WTC11 (cell line): ENCODE data around the gene ANKMY1. TPM values are rescaled to one million over a fixed set of nuclear protein-coding genes. Genes with fewer than 3 reads are reported as not detected.

Source experiments
- ATAC-seq: fragments of 200-7000 bp; cut with Tn5 transposase; 2 replicates; pipeline ENCODE4 v1.10.0; 2021; ENCODE audit warnings: mild to moderate bottlenecking, moderate library complexity
- CTCF ChIA-PET: fragments of 300-600 bp; sonication (Branson Sonifier 250); formaldehyde crosslinking; loops from one replicate; lab custom pipeline; 2021; ENCODE audit warnings: antibody characterized with exemption; lab: Charles Lee
- POLR2A ChIA-PET: fragments of 350-600 bp; sonication (Branson Sonifier 250); formaldehyde crosslinking; loops from one replicate; lab custom pipeline; 2021; ENCODE audit warnings: antibody characterized with exemption; lab: Charles Lee
- DNase-seq: peaks from one replicate; pipeline ENCODE4 v3.0.0; 2021; ENCODE audit warnings: low spot score
- H3K27ac Mint-ChIP-seq: 2 replicates; pipeline ENCODE4 v1.8.0; 2021; ENCODE audit warnings: mixed read lengths
- H3K27me3 Mint-ChIP-seq: 2 replicates; pipeline ENCODE4 v1.8.0; 2021; ENCODE audit warnings: low read depth, mild to moderate bottlenecking, moderate library complexity, mixed read lengths
- H3K36me3 Mint-ChIP-seq: 2 replicates; pipeline ENCODE4 v1.8.0; 2021; ENCODE audit warnings: mixed read lengths
- H3K4me1 Mint-ChIP-seq: 2 replicates; pipeline ENCODE4 v1.8.0; 2022; ENCODE audit warnings: mixed read lengths
- H3K4me3 Mint-ChIP-seq: 2 replicates; pipeline ENCODE4 v1.8.0; 2021; ENCODE audit warnings: mild to moderate bottlenecking, moderate library complexity, mixed read lengths
- H3K9me3 Mint-ChIP-seq: 2 replicates; pipeline ENCODE4 v1.8.0; 2021; ENCODE audit warnings: mixed read lengths
- CREB1 ChIP-seq: sonication (generic); formaldehyde crosslinking; IDR thresholded peaks from 2 replicates; pipeline ENCODE4 v1.8.0; 2023; ENCODE audit warnings: mild to moderate bottlenecking, missing genetic modification reagents
- EMX1 ChIP-seq: fragments of 250-450 bp; sonication (Bioruptor Pico); IDR thresholded peaks from 2 replicates; pipeline ENCODE4 v1.8.0; 2021; ENCODE audit warnings: mild to moderate bottlenecking
- ETV6 ChIP-seq: sonication (generic); formaldehyde crosslinking; IDR thresholded peaks from 2 replicates; pipeline ENCODE4 v1.8.1; 2022; ENCODE audit warnings: mild to moderate bottlenecking, missing genetic modification reagents
- GRHL2 ChIP-seq: fragments of 250-450 bp; sonication (Bioruptor Pico); IDR thresholded peaks from 2 replicates; pipeline ENCODE4 v1.8.0; 2022; ENCODE audit warnings: mild to moderate bottlenecking, moderate library complexity; ENCODE audit not compliant: insufficient replicate concordance, severe bottlenecking
- JUN ChIP-seq: sonication (generic); formaldehyde crosslinking; IDR thresholded peaks from 2 replicates; pipeline ENCODE4 v1.8.0; 2023; ENCODE audit warnings: mild to moderate bottlenecking, missing genetic modification reagents
- MYBL2 ChIP-seq: sonication (generic); formaldehyde crosslinking; IDR thresholded peaks from 2 replicates; pipeline ENCODE4 v1.8.1; 2023; ENCODE audit warnings: mild to moderate bottlenecking, moderate library complexity, missing genetic modification reagents
- NFE2L1 ChIP-seq: sonication (generic); formaldehyde crosslinking; IDR thresholded peaks from 2 replicates; pipeline ENCODE4 v1.8.1; 2023; ENCODE audit warnings: missing genetic modification reagents
- NR1H2 ChIP-seq: sonication (generic); formaldehyde crosslinking; IDR thresholded peaks from 2 replicates; pipeline ENCODE4 v1.9.0; 2021; ENCODE audit warnings: mild to moderate bottlenecking, moderate library complexity, missing genetic modification reagents
- OVOL2 ChIP-seq: fragments of 250-450 bp; sonication (Bioruptor Pico); IDR thresholded peaks from 2 replicates; pipeline ENCODE4 v1.9.0; 2021; ENCODE audit warnings: mild to moderate bottlenecking, borderline replicate concordance
- PRRX2 ChIP-seq: fragments of 250-450 bp; sonication (Bioruptor Pico); IDR thresholded peaks from 2 replicates; pipeline ENCODE4 v1.8.0; 2021; ENCODE audit warnings: mild to moderate bottlenecking
- SMAD3 ChIP-seq: sonication (generic); formaldehyde crosslinking; IDR thresholded peaks from 2 replicates; pipeline ENCODE4 v1.8.0; 2022; ENCODE audit warnings: missing genetic modification reagents, mild to moderate bottlenecking, borderline replicate concordance
- ZNF121 ChIP-seq: sonication (generic); formaldehyde crosslinking; IDR thresholded peaks from 2 replicates; pipeline ENCODE4 v1.8.0; 2023; ENCODE audit warnings: missing genetic modification reagents
- ZNF232 ChIP-seq: sonication (generic); formaldehyde crosslinking; IDR thresholded peaks from 2 replicates; pipeline ENCODE4 v1.8.0; 2022; ENCODE audit warnings: mild to moderate bottlenecking, missing genetic modification reagents
- ZNF317 ChIP-seq: sonication (generic); formaldehyde crosslinking; IDR thresholded peaks from 2 replicates; pipeline ENCODE4 v1.8.1; 2023; ENCODE audit warnings: low read depth, mild to moderate bottlenecking, moderate library complexity, missing genetic modification reagents, borderline replicate concordance
- ZNF416 ChIP-seq: fragments of 250-450 bp; sonication (Bioruptor Pico); IDR thresholded peaks from 2 replicates; pipeline ENCODE4 v1.9.0; 2021; ENCODE audit warnings: mild to moderate bottlenecking, inconsistent platforms
- total RNA-seq: library from RNA; stranded (reverse); gene quantifications from 3 replicates; pipeline ENCODE4 v1.2.3, GENCODE V29; 2021
- TF ChIP-seq, protein P1 (sequence below): sonication (generic); formaldehyde crosslinking; IDR thresholded peaks from 2 replicates; pipeline ENCODE4 v1.8.1; 2023; ENCODE audit warnings: mild to moderate bottlenecking, missing genetic modification reagents, moderate library complexity
- TF ChIP-seq, protein P2 (sequence below): sonication (generic); formaldehyde crosslinking; IDR thresholded peaks from 2 replicates; pipeline ENCODE4 v1.8.0; 2022; ENCODE audit warnings: mild to moderate bottlenecking, missing genetic modification reagents
- TF ChIP-seq, protein P3 (sequence below): sonication (generic); formaldehyde crosslinking; IDR thresholded peaks from 2 replicates; pipeline ENCODE4 v1.8.1; 2022; ENCODE audit warnings: mild to moderate bottlenecking, moderate library complexity, missing genetic modification reagents
- TF ChIP-seq, protein P4 (sequence below): sonication (generic); formaldehyde crosslinking; IDR thresholded peaks from 2 replicates; pipeline ENCODE4 v1.8.1; 2022; ENCODE audit warnings: low read depth, missing genetic modification reagents, borderline replicate concordance
- TF ChIP-seq, protein P5 (sequence below): fragments of 250-450 bp; sonication (Bioruptor Pico); IDR thresholded peaks from 2 replicates; pipeline ENCODE4 v1.9.0; 2021; ENCODE audit warnings: mild to moderate bottlenecking

ANKMY1 gene
- total RNA-seq, 1 experiment from 2014 or later: 4.6 TPM

DNA sequence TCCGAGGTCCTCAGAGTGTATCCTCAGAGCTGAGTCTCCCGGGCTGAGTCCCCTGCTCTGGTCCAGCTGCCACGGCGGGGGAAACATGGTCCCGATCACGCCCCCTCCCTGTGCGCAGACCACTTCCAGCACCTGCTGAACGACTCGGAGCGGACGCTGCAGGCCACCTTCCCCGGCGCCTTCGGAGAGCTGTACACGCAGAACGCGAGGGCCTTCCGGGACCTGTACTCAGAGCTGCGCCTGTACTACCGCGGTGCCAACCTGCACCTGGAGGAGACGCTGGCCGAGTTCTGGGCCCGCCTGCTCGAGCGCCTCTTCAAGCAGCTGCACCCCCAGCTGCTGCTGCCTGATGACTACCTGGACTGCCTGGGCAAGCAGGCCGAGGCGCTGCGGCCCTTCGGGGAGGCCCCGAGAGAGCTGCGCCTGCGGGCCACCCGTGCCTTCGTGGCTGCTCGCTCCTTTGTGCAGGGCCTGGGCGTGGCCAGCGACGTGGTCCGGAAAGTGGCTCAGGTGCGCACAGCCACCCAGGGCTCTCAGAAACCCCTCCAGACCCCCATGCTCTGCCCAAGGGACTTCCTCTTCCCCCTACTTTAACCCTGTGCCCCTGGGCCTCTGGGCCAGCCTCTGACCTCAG lies 95.6 kb downstream of the ANKMY1 start:
- ATAC-seq (no peak), DNase-seq (peak; percentile 7)
- no peak overlapping the region for H3K27ac Mint-ChIP-seq
- no peaks in the 10 kb centered on the region for H3K9me3 Mint-ChIP-seq
- peaks cover 8% of the 10 kb centered on the region for H3K4me1 Mint-ChIP-seq
- no peaks in the 10 kb centered on the region for H3K27me3 Mint-ChIP-seq
- CTCF ChIA-PET: no interaction called here
- POLR2A ChIA-PET: no interaction called here
- H3K4me3 Mint-ChIP-seq: no peak overlapping the region
- peaks cover 7% of the 10 kb centered on the region; the same call in 1 of the 2 replicates for H3K36me3 Mint-ChIP-seq
- TF ChIP-seq NR1H2 (CRISPR knock-in tag) (no peak), NFE2L1 (CRISPR knock-in tag) (no peak), GRHL2 (no peak), ZNF232 (no peak), ZNF121 (CRISPR knock-in tag) (no peak)
- TF ChIP-seq, protein P1, sequence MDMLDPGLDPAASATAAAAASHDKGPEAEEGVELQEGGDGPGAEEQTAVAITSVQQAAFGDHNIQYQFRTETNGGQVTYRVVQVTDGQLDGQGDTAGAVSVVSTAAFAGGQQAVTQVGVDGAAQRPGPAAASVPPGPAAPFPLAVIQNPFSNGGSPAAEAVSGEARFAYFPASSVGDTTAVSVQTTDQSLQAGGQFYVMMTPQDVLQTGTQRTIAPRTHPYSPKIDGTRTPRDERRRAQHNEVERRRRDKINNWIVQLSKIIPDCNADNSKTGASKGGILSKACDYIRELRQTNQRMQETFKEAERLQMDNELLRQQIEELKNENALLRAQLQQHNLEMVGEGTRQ: no peak
- TF ChIP-seq, protein P2, sequence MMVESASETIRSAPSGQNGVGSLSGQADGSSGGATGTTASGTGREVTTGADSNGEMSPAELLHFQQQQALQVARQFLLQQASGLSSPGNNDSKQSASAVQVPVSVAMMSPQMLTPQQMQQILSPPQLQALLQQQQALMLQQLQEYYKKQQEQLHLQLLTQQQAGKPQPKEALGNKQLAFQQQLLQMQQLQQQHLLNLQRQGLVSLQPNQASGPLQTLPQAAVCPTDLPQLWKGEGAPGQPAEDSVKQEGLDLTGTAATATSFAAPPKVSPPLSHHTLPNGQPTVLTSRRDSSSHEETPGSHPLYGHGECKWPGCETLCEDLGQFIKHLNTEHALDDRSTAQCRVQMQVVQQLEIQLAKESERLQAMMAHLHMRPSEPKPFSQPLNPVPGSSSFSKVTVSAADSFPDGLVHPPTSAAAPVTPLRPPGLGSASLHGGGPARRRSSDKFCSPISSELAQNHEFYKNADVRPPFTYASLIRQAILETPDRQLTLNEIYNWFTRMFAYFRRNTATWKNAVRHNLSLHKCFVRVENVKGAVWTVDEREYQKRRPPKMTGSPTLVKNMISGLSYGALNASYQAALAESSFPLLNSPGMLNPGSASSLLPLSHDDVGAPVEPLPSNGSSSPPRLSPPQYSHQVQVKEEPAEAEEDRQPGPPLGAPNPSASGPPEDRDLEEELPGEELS (CRISPR knock-in tag): no peak
- TF ChIP-seq, protein P3, sequence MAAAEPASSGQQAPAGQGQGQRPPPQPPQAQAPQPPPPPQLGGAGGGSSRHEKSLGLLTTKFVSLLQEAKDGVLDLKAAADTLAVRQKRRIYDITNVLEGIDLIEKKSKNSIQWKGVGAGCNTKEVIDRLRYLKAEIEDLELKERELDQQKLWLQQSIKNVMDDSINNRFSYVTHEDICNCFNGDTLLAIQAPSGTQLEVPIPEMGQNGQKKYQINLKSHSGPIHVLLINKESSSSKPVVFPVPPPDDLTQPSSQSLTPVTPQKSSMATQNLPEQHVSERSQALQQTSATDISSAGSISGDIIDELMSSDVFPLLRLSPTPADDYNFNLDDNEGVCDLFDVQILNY (CRISPR knock-in tag): no peak
- TF ChIP-seq, all 79 proteins: peak for 0

DNA sequence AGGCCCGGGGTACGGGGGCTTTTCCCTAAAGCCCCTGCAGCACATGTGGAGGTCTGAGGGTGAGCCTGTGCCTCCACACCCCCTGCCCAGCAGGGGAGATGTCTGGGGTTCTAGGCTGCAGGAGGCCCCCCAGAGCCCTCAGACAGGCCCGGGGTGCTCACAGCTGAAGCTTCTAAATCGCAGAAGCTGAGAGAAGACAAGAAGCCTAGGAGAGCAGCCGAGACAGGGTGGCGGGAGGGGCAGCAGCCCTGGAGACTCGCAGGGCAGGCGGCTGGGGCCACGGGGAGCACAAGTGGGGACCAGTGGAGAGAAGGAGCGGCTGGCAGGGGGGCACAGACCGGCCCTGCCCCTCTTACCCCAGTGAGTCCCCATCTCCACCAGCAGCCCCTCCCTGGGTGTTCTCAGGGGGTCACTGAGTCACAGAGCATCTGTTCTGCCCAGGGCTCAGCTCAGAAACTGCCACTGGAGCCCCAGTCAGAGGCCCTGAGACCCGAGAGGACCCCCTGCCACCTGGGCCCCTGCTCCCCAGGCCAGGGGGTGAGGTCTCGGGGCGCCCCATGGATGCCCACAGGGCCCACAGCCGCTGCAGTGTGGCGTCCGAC lies 96.2 kb downstream of the ANKMY1 start:
- CTCF ChIA-PET: interaction anchor here (1.1 to 1.4 kb wide), 4 partner anchors 16 to 205 kb away, joined by 3 to 4 read pairs (median 3); no protein-coding TSS in a partner anchor
- Mint-ChIP-seq H3K36me3 (peaks cover 7% of the 10 kb centered on the region; the same call in 1 of the 2 replicates), H3K9me3 (no peaks in the 10 kb centered on the region), H3K27me3 (peaks cover 6% of the 10 kb centered on the region; the same call in 1 of the 2 replicates)
- TF ChIP-seq ZNF317 (CRISPR knock-in tag) (no peak), JUN (CRISPR knock-in tag) (no peak)
- TF ChIP-seq, all 79 proteins: peak for 0
- Mint-ChIP-seq H3K4me3 (no peak overlapping the region), H3K27ac (no peak overlapping the region), H3K4me1 (peaks cover 14% of the 10 kb centered on the region)
- POLR2A ChIA-PET: no interaction called here
- DNase-seq: peak; percentile 4
- ATAC-seq: no peak

DNA sequence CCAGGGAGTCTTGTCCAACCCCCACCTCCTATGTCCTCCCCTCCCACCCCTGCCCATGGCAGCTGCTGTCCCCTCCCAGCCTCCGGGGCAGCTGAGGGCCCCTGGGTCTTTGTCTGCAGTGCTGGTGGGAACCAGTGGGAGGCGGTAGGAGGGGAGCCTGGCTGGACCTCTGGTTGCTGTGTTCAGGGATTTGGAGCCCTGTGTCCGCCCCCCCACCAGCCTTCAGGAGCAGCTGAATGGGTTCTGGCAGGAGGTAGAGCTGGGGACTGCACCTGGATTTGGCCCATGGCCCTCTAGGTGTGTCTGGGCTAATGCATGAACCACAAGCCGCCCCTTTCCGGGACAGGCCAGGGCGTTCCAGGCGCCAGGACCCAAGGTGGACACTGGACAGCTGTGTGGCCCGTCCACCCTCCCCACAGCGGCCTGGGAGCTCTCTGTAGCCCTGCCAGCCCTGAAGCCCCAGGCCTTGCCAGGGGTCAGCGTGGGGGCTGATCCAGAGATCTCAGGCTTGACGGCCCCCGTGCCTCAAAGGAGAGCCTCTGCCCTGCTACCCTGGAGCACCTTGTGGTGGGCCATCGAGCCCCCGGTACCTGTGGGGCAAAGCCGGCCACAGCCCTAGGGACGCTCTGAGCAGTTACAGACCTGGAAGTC lies 96.9 kb downstream of the ANKMY1 start:
- no peak overlapping the region for H3K27ac Mint-ChIP-seq
- no peaks in the 10 kb centered on the region for H3K9me3 Mint-ChIP-seq
- H3K4me3 Mint-ChIP-seq: no peak overlapping the region
- ATAC-seq (no peak), DNase-seq (peak; percentile 36)
- ChIA-PET CTCF (interaction anchor here (0.6 to 1.4 kb wide), 6 partner anchors 15 to 204 kb away, joined by 3 to 4 read pairs (median 3); no protein-coding TSS in a partner anchor), POLR2A (no interaction called here)
- TF ChIP-seq CREB1 (CRISPR knock-in tag): no peak
- no peak for TF ChIP-seq SMAD3 (CRISPR knock-in tag)
- no peak for TF ChIP-seq ZNF121 (CRISPR knock-in tag)
- TF ChIP-seq ETV6 (CRISPR knock-in tag): no peak
- TF ChIP-seq PRRX2 (CRISPR knock-in tag): no peak
- no peak for TF ChIP-seq EMX1 (CRISPR knock-in tag)
- TF ChIP-seq ZNF317 (CRISPR knock-in tag): no peak
- TF ChIP-seq, protein P4, sequence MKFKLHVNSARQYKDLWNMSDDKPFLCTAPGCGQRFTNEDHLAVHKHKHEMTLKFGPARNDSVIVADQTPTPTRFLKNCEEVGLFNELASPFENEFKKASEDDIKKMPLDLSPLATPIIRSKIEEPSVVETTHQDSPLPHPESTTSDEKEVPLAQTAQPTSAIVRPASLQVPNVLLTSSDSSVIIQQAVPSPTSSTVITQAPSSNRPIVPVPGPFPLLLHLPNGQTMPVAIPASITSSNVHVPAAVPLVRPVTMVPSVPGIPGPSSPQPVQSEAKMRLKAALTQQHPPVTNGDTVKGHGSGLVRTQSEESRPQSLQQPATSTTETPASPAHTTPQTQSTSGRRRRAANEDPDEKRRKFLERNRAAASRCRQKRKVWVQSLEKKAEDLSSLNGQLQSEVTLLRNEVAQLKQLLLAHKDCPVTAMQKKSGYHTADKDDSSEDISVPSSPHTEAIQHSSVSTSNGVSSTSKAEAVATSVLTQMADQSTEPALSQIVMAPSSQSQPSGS (CRISPR knock-in tag): no peak
- TF ChIP-seq, protein P5, sequence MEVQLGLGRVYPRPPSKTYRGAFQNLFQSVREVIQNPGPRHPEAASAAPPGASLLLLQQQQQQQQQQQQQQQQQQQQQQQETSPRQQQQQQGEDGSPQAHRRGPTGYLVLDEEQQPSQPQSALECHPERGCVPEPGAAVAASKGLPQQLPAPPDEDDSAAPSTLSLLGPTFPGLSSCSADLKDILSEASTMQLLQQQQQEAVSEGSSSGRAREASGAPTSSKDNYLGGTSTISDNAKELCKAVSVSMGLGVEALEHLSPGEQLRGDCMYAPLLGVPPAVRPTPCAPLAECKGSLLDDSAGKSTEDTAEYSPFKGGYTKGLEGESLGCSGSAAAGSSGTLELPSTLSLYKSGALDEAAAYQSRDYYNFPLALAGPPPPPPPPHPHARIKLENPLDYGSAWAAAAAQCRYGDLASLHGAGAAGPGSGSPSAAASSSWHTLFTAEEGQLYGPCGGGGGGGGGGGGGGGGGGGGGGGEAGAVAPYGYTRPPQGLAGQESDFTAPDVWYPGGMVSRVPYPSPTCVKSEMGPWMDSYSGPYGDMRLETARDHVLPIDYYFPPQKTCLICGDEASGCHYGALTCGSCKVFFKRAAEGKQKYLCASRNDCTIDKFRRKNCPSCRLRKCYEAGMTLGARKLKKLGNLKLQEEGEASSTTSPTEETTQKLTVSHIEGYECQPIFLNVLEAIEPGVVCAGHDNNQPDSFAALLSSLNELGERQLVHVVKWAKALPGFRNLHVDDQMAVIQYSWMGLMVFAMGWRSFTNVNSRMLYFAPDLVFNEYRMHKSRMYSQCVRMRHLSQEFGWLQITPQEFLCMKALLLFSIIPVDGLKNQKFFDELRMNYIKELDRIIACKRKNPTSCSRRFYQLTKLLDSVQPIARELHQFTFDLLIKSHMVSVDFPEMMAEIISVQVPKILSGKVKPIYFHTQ (CRISPR knock-in tag): no peak
- TF ChIP-seq MYBL2 (CRISPR knock-in tag): no peak
- TF ChIP-seq ZNF416 (CRISPR knock-in tag): no peak
- TF ChIP-seq GRHL2: no peak
- TF ChIP-seq OVOL2 (CRISPR knock-in tag): no peak
- H3K27me3 Mint-ChIP-seq: peaks cover 9% of the 10 kb centered on the region; the same call in 1 of the 2 replicates
- H3K36me3 Mint-ChIP-seq: peaks cover 7% of the 10 kb centered on the region; the same call in 1 of the 2 replicates
- H3K4me1 Mint-ChIP-seq: peaks cover 17% of the 10 kb centered on the region
